Mesenchymal stem cell (in vitro differentiated cells and primary cell): ENCODE measurements around the gene LYPD4.

Experiments
- DNase-seq: peaks from one replicate; pipeline ENCODE4 v3.0.0-alpha.2; 2013
- H2AFZ ChIP-seq: one replicate; pipeline ENCODE4 v1.6.1; 2013; ENCODE audit warnings: low read depth, mild to moderate bottlenecking, control low read depth, inconsistent platforms, low read length, moderate library complexity
- H2AK5ac ChIP-seq: 2 replicates; pipeline ENCODE4 v1.6.1; 2013; ENCODE audit warnings: low read length, moderate library complexity, mild to moderate bottlenecking, inconsistent platforms; ENCODE audit not compliant: severe bottlenecking
- H2BK120ac ChIP-seq: one replicate; pipeline ENCODE4 v1.6.1; 2013; ENCODE audit warnings: low read depth, mild to moderate bottlenecking, inconsistent platforms, low read length, moderate library complexity
- H2BK12ac ChIP-seq, 2 experiments: one replicate each; pipeline ENCODE4 v1.6.1; 2013; ENCODE audit warnings: inconsistent platforms in 2 of 2, low read length in 2 of 2, mild to moderate bottlenecking in 2 of 2, moderate library complexity in 2 of 2, control low read depth in 1 of 2
- H2BK15ac ChIP-seq: one replicate; pipeline ENCODE4 v1.6.1; 2013; ENCODE audit warnings: mild to moderate bottlenecking, low read depth, inconsistent platforms; ENCODE audit not compliant: poor library complexity, severe bottlenecking
- H2BK5ac ChIP-seq: 2 replicates; pipeline ENCODE4 v1.6.1; 2013; ENCODE audit warnings: low read depth, mild to moderate bottlenecking, low read length, control low read depth, inconsistent platforms; ENCODE audit not compliant: poor library complexity, severe bottlenecking
- H3K14ac ChIP-seq, 2 experiments: one replicate each; pipeline ENCODE4 v1.6.1; 2013; ENCODE audit warnings: inconsistent platforms in 2 of 2, low read length in 2 of 2, control low read depth in 1 of 2, mild to moderate bottlenecking in 1 of 2, moderate library complexity in 1 of 2
- H3K18ac ChIP-seq, 2 experiments: one replicate each; pipeline ENCODE4 v1.6.1; 2013; ENCODE audit warnings: inconsistent platforms in 2 of 2, low read length in 2 of 2, control low read depth in 1 of 2, low read depth in 1 of 2, mild to moderate bottlenecking in 1 of 2
- H3K23ac ChIP-seq, 2 experiments: one replicate each; pipeline ENCODE4 v1.6.1; 2013; ENCODE audit warnings: inconsistent platforms in 2 of 2, low read length in 2 of 2, mild to moderate bottlenecking in 2 of 2, moderate library complexity in 2 of 2, control low read depth in 1 of 2
- H3K27ac ChIP-seq: 2 replicates; pipeline ENCODE4 v1.5.1; 2013; ENCODE audit warnings: mild to moderate bottlenecking, moderate library complexity, low read length, control low read depth, inconsistent platforms; ENCODE audit not compliant: poor library complexity, severe bottlenecking
- H3K27me3 ChIP-seq, 2 experiments: 2 replicates each; pipeline versions ENCODE4 v1.6.1 to v1.7.0; 2013; ENCODE audit warnings: low read length in 2 of 2, mild to moderate bottlenecking in 2 of 2, moderate library complexity in 2 of 2, control low read depth in 1 of 2, inconsistent platforms in 1 of 2; ENCODE audit not compliant: control insufficient read depth in 1 of 2, insufficient read depth in 1 of 2
- H3K36me3 ChIP-seq, 2 experiments: 2 replicates each; pipeline versions ENCODE4 v1.6.1 to v1.7.0; 2013; ENCODE audit warnings: low read length in 2 of 2, control low read depth in 1 of 2, inconsistent platforms in 1 of 2, low read depth in 1 of 2, mild to moderate bottlenecking in 1 of 2; ENCODE audit not compliant: insufficient read depth in 2 of 2, control insufficient read depth in 1 of 2
- H3K4ac ChIP-seq, 2 experiments: one replicate each; pipeline ENCODE4 v1.6.1; 2013; ENCODE audit warnings: inconsistent platforms in 2 of 2, low read length in 2 of 2, mild to moderate bottlenecking in 2 of 2, moderate library complexity in 2 of 2, control low read depth in 1 of 2, low read depth in 1 of 2
- H3K4me1 ChIP-seq: 2 replicates; pipeline ENCODE4 v1.6.1; 2013; ENCODE audit warnings: low read depth, low read length, control low read depth; ENCODE audit not compliant: control insufficient read depth, insufficient read depth
- H3K4me2 ChIP-seq: 2 replicates; pipeline ENCODE4 v1.6.1; 2013; ENCODE audit warnings: low read length, mild to moderate bottlenecking, inconsistent platforms; ENCODE audit not compliant: poor library complexity, severe bottlenecking
- H3K4me3 ChIP-seq, 2 experiments: 2 replicates each; pipeline versions ENCODE4 v1.5.1 to v1.7.0; 2013; ENCODE audit warnings: low read length in 2 of 2, mild to moderate bottlenecking in 2 of 2, control low read depth in 1 of 2, low read depth in 1 of 2; ENCODE audit not compliant: insufficient read depth in 1 of 2
- H3K79me1 ChIP-seq: replicated peaks from 2 replicates; pipeline ENCODE4 v1.6.1; 2013; ENCODE audit warnings: mild to moderate bottlenecking, control low read depth, low read length, inconsistent platforms; ENCODE audit not compliant: poor library complexity, severe bottlenecking
- H3K9ac ChIP-seq: 2 replicates; pipeline ENCODE4 v1.7.0; 2013; ENCODE audit warnings: mild to moderate bottlenecking, low read length, moderate library complexity
- H3K9me3 ChIP-seq: 2 replicates; pipeline ENCODE4 v1.7.0; 2013; ENCODE audit warnings: mild to moderate bottlenecking, low read length; ENCODE audit not compliant: control insufficient read depth
- H4K8ac ChIP-seq: one replicate; pipeline ENCODE4 v1.6.1; 2013; ENCODE audit warnings: inconsistent platforms, mild to moderate bottlenecking, low read length, moderate library complexity
- H4K91ac ChIP-seq: one replicate; pipeline ENCODE4 v1.6.1; 2013; ENCODE audit warnings: mild to moderate bottlenecking, low read length, inconsistent platforms
- WGBS: methylation state at CpG from one replicate; pipeline ENCODE4 v1.1.7; 2013; ENCODE audit warnings: mixed read lengths; 5-methylcytosine and 5-hydroxymethylcytosine counted together

Gene LYPD4

DNA sequence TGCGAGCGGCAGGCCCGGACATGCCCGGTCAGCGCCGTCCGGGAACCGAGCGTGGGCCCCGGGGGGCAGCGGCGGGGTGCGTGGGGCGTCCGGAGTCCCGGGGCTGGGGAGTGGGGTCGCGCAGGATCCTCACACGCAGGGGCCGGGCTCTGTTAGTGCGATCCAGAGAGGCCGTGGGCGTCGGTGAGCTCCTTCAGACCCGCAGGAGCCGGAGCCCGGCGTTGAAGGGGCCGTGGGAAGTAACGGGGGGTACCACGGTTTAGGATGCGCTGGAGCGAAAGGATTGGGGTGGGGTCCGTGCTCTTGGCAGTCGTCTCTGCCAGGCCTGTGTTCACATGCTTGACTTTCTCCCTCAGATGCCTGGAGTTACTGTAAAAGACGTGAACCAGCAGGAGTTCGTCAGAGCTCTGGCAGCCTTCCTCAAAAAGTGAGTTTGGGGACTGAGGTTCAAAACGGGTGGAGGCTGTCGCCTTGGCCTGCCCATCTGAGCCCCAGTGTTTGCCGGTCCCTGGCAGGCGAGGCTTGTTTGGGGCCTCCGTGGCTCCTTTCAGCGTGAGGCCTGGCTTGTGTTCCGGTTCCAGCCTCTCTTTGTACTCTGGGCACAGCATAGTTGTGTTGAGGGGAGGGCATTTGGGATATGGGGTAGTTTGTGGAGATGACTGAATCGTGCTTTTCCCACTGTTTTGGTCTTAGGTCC, 16.1 kb upstream of the LYPD4 start:
- peak overlapping the region; percentile 90 for H4K91ac ChIP-seq
- no peaks in the 10 kb centered on the region for H3K79me1 ChIP-seq
- H2BK12ac ChIP-seq: no peak overlapping the region
- H3K27ac ChIP-seq: peak overlapping the region; percentile 82
- peak overlapping the region; percentile 98 for H2BK5ac ChIP-seq
- H3K4me1 ChIP-seq: peaks cover 22% of the 10 kb centered on the region
- peak overlapping the region; percentile 84 to 85 for H3K18ac ChIP-seq
- H3K36me3 ChIP-seq: peaks cover 45 to 48% of the 10 kb centered on the region in 2 experiments
- H3K14ac ChIP-seq: peak overlapping the region; percentile 89 to 93
- peak overlapping the region; percentile 87 to 100 for H3K4me3 ChIP-seq
- no peaks in the 10 kb centered on the region for H3K27me3 ChIP-seq
- H3K9ac ChIP-seq: peak overlapping the region; percentile 100
- peak overlapping the region; percentile 88 for H2BK120ac ChIP-seq
- peak overlapping the region; percentile 44 for H2BK15ac ChIP-seq
- peak overlapping the region; percentile 92 for H2AK5ac ChIP-seq
- H4K8ac ChIP-seq: peak overlapping the region; percentile 90
- peak overlapping the region in 1 of 2 experiments; percentile 90 for H3K23ac ChIP-seq
- H3K4me2 ChIP-seq: peak overlapping the region; percentile 46
- H3K9me3 ChIP-seq: no peaks in the 10 kb centered on the region
- WGBS: 2% methylated on average over 45 of the region's 45 CpGs
- no peak overlapping the region for H2AFZ ChIP-seq
- peak overlapping the region; percentile 93 to 96 for H3K4ac ChIP-seq
- DNase-seq: peak; percentile 5

DNA sequence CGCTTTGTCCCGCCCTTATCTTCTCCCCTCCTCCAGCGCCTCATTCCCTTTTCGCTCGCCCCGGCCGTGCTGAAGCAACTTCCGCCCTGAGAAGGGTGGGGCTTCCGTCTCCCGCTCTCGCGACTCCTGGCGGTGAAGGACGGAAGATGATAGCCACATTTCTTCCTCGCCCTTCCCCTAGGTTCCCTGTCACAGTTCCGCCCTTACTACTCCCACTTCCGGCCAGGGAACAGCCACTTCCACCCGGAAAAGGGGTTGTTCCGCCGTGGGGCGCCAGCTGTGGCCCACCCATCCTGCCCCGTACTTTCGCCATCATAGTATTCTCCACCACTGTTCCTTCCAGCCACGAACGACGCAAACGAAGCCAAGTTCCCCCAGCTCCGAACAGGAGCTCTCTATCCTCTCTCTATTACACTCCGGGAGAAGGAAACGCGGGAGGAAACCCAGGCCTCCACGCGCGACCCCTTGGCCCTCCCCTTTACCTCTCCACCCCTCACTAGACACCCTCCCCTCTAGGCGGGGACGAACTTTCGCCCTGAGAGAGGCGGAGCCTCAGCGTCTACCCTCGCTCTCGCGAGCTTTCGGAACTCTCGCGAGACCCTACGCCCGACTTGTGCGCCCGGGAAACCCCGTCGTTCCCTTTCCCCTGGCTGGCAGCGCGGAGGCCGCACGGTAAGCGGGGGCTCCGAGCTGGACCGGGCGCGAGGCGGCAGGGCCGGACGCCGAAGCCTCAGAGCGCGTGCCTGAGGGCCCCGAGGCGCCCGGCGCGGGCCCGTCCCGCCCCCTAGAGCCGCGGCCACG, 15.3 kb upstream of the LYPD4 start, which contains the start of gene RPS19:
Gene RPS19, plus strand, starts transcription at position 638 of the 801 bp plus-strand sequence. CDS start 520 bp downstream, outside the sequence.
- H3K18ac ChIP-seq: peak within 1 kb of the TSS; percentile 85 to 94
- peak within 1 kb of the TSS; percentile 98 for H2BK5ac ChIP-seq
- peak within 1 kb of the TSS; percentile 93 to 96 for H3K4ac ChIP-seq
- H2AK5ac ChIP-seq: peak within 1 kb of the TSS; percentile 92
- under 1% methylated on average over 65 of the region's 76 CpGs for WGBS
- peak within 1 kb of the TSS; percentile 90 for H4K91ac ChIP-seq
- H3K4me1 ChIP-seq: peaks cover 22% of the 10 kb centered on the region
- no peaks in the 10 kb centered on the region for H3K9me3 ChIP-seq
- peak within 1 kb of the TSS; percentile 64 for H2AFZ ChIP-seq
- peak within 1 kb of the TSS; percentile 56 to 90 for H3K23ac ChIP-seq
- H3K79me1 ChIP-seq: no peaks in the 10 kb centered on the region
- H3K27me3 ChIP-seq: peaks cover 4 to 5% of the 10 kb centered on the region in 2 experiments
- peak within 1 kb of the TSS; percentile 90 for H4K8ac ChIP-seq
- H3K27ac ChIP-seq: peak within 1 kb of the TSS; percentile 98
- no peak within 1 kb of the TSS for H2BK12ac ChIP-seq
- peak within 1 kb of the TSS; percentile 100 for H3K9ac ChIP-seq
- peak; percentile 99 for DNase-seq
- H2BK120ac ChIP-seq: peak within 1 kb of the TSS; percentile 88
- peak within 1 kb of the TSS; percentile 69 for H3K4me2 ChIP-seq
- H3K14ac ChIP-seq: peak within 1 kb of the TSS; percentile 89 to 93
- peak within 1 kb of the TSS; percentile 87 to 100 for H3K4me3 ChIP-seq
- peak within 1 kb of the TSS; percentile 44 for H2BK15ac ChIP-seq
- peaks cover 38 to 41% of the 10 kb centered on the region in 2 experiments for H3K36me3 ChIP-seq

DNA sequence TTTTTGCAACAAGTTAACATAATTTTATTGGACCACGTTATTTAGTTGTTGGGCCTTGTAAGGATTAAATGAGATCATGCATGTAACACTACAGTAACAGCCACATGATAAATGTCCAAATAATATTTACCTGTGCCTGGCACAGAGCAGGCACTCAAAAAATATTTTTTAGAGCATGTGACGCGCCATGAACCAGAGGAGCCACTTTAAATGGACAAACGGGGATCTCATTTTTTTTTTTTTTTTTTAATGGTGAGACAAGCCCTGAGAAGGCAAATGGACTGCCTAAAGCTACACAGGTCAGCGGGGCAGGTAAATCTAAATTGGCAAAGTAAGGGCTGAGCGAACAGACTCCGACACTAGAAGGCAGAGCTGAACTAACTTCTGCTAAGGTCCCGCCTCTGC, 14.7 kb upstream of the LYPD4 start:
- H3K36me3 ChIP-seq: peaks cover 33 to 35% of the 10 kb centered on the region in 2 experiments
- DNase-seq: no peak
- no peak overlapping the region for H3K4ac ChIP-seq
- H3K9me3 ChIP-seq: no peaks in the 10 kb centered on the region
- H3K4me1 ChIP-seq: peaks cover 18% of the 10 kb centered on the region
- H4K91ac ChIP-seq: no peak overlapping the region
- H2BK5ac ChIP-seq: no peak overlapping the region
- H2BK15ac ChIP-seq: no peak overlapping the region
- no peaks in the 10 kb centered on the region for H3K79me1 ChIP-seq
- H3K14ac ChIP-seq: no peak overlapping the region
- H3K23ac ChIP-seq: no peak overlapping the region
- no peak overlapping the region for H2BK12ac ChIP-seq
- no peak overlapping the region for H2AFZ ChIP-seq
- H3K9ac ChIP-seq: peak overlapping the region; percentile 100
- H2BK120ac ChIP-seq: no peak overlapping the region
- H3K27me3 ChIP-seq: peaks cover 10 to 11% of the 10 kb centered on the region in 2 experiments
- H3K27ac ChIP-seq: peak overlapping the region; percentile 83
- no peak overlapping the region for H3K18ac ChIP-seq
- no peak overlapping the region for H2AK5ac ChIP-seq
- WGBS: under 1% methylated on average over 7 of the region's 8 CpGs
- H3K4me2 ChIP-seq: peak overlapping the region; percentile 69
- H4K8ac ChIP-seq: no peak overlapping the region
- peak overlapping the region in 1 of 2 experiments; percentile 100 for H3K4me3 ChIP-seq

DNA sequence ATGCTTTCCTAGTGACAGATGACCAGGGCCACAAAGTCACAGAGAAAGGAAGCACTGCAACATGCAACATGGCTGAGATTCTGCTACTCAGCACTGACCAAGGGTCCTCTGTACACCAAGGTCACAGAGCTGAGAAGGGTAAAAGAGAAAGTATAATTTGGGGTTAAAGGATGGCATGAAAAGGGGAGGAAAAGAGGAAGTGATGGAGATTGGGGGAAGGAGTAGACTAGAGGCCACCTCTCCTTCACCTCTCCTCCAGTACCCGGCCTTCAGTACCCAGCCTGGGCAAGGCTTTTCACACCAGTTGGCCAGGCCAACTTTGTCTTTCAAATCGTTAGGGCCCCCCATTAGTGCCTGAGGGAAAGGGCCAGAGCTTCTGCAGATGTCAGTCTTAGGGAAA, 9.3 kb upstream of the LYPD4 start:
- H2BK15ac ChIP-seq: no peak overlapping the region
- no peak overlapping the region for H2BK120ac ChIP-seq
- H4K8ac ChIP-seq: no peak overlapping the region
- H2AK5ac ChIP-seq: no peak overlapping the region
- H4K91ac ChIP-seq: no peak overlapping the region
- 10% methylated on average over 1 of the region's 2 CpGs for WGBS
- H3K4me2 ChIP-seq: no peak overlapping the region
- H2BK5ac ChIP-seq: no peak overlapping the region
- H2BK12ac ChIP-seq: no peak overlapping the region
- H3K9me3 ChIP-seq: no peaks in the 10 kb centered on the region
- H3K27ac ChIP-seq: no peak overlapping the region
- H2AFZ ChIP-seq: no peak overlapping the region
- no peaks in the 10 kb centered on the region for H3K79me1 ChIP-seq
- H3K4me1 ChIP-seq: no peaks in the 10 kb centered on the region
- H3K4ac ChIP-seq: no peak overlapping the region
- H3K4me3 ChIP-seq: no peak overlapping the region
- H3K27me3 ChIP-seq: peaks cover 58 to 61% of the 10 kb centered on the region in 2 experiments
- no peak overlapping the region for H3K14ac ChIP-seq
- H3K18ac ChIP-seq: no peak overlapping the region
- H3K36me3 ChIP-seq: no peaks in the 10 kb centered on the region
- no peak overlapping the region for H3K23ac ChIP-seq
- H3K9ac ChIP-seq: no peak overlapping the region
- DNase-seq: no peak
